ENCODE results near the gene NPC1L1. TPM values are rescaled to one million over a fixed set of nuclear protein-coding genes. Genes with fewer than 3 reads are reported as not detected.
"Not testable (repeated sequence)": the region's sequence is repeated elsewhere in the genome, so short reads cannot be mapped to it uniquely, and the experiment has no call there.

The NPC1L1 gene
- total RNA-seq, 1 donor: under 0.01 TPM

DNA sequence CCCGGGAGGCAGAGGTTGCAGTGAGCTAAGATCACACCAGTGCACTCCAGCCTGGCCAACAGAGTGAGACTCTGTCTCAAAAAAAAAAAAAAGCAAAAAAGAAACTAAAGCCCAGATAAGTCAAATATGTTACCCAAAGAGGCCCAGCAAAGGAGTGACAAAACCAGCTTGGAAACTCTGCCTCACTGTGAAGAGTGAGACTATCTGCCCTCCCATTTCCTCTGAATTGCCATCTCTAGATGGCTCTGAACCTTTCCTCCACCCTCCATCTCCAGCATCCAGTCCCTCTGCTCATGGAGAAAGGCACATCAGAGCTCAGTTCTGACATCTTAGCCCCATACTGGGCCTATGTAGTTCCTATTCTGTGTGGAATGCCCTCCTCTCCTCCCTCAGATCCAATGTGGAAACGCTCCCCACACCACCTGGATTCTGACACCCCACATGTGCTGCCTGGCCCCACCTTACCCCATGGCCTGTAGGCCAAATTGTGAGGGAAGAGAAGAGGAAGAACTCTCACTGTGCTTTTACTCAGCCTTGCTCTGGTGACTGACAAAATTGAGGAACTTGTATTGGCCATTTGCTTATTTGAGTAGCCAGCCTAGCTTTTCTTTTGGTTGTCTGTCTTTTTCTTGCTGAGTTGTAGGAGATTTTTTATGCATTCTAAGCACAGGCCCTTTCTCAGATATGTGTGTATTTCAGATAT is 32.7 kb downstream of the NPC1L1 start:
- DNase-seq (ENCODE audit: low read depth in 2 of 3, low spot score in 2 of 3): no peak

DNA sequence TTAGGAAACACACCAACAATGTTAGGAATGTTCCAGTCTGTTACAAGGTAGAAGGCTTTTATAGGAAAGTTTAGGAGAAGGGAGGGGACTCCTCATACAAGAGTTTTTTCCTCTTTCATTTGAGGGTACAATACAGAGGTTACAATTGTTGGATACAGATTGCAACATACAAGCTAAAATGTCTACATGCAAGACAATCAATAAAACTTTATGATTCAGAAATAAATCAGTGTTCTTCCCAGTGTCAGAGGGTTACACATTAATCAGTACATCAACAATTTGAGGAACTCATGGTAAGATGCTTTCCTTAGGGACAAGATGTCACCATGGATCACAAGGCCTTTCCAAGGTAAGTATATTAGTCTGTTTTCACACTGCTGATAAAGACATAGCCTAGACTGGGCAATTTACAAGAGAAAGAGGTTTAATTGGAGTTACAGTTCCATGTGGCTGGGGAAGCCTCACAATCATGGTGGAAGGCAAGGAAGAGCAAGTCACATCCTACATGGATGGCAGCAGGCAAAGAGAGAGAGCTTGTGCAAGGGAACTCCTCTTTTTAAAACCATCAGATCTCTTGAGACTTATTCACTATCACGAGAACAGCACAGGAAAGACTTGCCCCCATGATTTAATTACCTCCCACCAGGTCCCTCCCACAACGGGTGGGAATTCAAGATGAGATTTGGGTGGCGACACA is 34.4 kb downstream of the NPC1L1 start:
- not testable (repeated sequence) for DNase-seq (ENCODE audit: low read depth in 2 of 3, low spot score in 2 of 3)

DNA sequence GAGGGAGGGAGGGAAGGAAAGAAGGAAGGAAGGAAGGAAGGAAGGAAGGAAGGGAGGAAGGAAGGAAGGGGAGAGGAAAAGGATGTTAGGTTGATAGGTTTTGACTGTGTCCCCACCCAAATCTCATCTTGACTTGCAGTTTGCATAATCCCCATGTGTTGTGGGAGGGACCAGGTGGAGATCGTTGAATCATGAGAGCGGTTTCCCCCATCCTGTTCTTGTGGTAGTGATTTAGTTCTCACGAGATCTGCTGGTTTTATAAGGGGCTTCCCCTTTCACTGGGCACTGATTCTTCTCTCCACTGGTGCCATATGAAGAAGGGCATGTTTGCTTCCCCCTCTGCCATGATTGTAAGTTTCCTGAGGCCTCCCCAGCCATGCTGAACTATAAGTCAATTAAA is 35.5 kb downstream of the NPC1L1 start:
- no peak for DNase-seq (ENCODE audit: low read depth in 2 of 3, low spot score in 2 of 3)

DNA sequence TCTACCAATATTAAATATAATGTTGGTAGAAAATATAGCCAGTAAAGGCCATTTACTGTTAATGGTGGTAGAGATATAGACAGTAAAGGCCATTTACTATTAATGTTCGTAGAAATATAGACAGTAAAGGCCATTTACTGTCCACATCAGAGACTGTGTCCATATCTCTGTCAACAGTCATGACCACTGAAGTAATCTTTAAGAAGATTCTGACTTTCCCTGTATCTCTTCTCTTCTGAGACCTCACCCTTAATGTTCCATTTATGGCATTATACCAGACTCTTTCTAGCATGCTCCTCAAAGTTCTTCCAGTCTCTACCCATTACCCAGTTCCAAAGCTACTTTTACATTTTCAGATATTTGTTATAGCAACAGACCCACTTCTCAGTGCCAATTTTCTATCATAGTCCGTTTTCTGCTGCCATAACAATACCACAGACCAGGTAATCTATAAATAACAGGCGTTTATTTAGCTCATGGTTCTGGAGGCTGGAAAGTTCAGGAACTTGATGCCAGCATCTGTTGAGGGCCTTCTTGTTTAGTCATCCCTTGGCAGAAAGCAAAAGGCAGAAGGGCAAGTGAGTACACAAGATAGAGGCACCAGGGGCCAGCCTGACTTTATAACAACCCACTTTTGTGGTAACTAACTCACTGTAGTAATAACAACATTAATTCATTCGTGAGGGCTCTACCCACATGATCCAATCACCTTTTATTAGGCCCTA is 42.7 kb downstream of the NPC1L1 start:
- DNase-seq (ENCODE audit: low read depth in 2 of 3, low spot score in 2 of 3): no peak

DNA sequence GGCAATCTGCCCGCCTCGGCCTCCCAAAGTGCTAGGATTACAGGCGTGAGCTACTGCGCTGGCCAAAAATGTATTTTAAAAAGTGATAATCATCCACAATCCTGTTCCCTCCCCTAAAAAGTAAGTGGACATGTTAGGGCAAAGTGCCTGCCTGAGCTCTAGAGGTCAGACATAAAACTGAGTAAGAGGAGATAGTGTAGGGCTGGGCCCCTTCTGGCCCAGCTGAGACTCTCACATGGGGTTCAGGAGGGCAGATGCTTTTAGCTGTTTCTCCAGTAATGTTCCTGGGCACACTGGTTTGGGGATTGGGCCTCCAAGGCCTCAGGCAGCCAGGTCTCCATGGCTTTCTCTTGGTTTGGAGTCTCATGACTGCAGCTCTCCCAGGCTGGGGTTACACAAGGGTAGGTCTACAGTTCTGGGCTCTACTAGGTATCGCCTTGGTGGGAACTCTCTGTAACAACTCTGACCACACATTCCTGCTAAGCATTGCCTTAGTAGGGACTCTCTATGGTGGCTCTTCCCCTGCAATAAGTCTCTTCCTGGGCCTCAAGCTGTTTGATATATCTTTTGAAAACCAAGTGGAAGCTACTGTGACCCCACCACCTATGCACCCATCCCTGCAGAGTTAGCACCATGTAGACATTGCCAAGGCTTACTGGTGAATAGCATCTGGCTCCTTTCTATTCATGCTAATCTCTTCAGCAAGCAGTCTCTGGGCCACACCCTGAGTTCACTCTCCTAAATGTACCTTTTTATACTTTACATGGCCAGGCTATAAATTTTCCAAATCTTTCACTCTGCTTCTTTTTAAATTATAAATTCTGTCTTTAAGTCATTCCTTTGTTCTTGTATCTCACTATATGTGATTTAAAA is 43.7 kb downstream of the NPC1L1 start:
- DNase-seq (ENCODE audit: low read depth in 2 of 3, low spot score in 2 of 3): no peak

DNA sequence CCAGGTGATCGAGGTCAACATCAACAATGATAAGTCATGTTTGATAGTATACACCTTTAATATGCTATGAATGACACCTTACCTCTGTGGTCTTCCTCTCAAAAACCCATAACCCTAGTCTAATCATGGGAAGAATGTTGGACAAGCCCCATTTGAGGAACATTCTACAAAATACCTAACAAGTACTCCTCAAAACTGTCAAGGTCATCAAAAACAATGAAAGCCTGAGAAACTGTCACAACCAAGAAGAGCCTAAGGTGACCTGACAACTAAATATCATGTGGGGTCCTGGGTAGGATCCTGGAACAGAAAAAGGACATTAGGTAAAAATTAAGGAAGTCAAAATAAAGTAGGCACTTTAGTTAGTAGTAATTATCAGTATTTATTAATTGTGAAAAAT is 44.7 kb downstream of the NPC1L1 start:
- DNase-seq (ENCODE audit: low read depth in 2 of 3, low spot score in 2 of 3): no peak

DNA sequence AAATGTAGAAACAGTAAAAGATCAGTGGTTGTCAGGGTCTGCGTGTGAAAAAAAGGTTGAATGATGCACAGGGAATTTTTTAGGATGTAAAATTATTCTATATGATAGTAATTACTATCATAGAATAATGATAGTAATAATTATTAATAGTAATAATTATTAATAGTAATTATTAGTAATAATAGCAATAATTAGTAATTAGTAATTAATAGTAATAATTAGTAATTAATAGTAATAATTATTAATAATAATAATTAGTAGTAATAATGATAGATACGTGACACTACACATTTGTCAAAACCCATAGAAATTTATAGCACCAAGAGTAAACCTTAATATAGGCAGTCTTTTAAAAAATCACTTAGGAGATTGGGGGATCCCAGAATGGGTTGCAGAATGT is 46.2 kb downstream of the NPC1L1 start:
- no peak for DNase-seq (ENCODE audit: low read depth in 2 of 3, low spot score in 2 of 3)

DNA sequence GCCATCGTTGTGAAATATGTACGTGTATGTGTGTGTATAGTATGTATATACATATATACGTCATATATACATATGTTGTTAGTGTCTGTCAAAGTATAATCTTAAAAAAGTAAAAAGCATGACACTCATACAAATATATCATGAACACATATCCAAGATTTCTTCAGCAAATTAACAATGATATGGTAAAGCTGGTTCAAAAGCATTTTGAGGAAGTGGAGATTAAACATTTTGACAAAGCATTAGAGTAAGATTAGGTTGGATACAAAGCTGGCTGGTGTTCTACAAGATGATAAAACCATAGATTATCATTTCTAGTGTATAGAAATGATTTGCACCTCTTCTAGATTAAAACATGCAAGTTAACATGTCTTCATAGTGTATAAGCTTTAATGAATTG is 49.9 kb downstream of the NPC1L1 start:
- no peak for DNase-seq (ENCODE audit: low read depth in 2 of 3, low spot score in 2 of 3)

DNA sequence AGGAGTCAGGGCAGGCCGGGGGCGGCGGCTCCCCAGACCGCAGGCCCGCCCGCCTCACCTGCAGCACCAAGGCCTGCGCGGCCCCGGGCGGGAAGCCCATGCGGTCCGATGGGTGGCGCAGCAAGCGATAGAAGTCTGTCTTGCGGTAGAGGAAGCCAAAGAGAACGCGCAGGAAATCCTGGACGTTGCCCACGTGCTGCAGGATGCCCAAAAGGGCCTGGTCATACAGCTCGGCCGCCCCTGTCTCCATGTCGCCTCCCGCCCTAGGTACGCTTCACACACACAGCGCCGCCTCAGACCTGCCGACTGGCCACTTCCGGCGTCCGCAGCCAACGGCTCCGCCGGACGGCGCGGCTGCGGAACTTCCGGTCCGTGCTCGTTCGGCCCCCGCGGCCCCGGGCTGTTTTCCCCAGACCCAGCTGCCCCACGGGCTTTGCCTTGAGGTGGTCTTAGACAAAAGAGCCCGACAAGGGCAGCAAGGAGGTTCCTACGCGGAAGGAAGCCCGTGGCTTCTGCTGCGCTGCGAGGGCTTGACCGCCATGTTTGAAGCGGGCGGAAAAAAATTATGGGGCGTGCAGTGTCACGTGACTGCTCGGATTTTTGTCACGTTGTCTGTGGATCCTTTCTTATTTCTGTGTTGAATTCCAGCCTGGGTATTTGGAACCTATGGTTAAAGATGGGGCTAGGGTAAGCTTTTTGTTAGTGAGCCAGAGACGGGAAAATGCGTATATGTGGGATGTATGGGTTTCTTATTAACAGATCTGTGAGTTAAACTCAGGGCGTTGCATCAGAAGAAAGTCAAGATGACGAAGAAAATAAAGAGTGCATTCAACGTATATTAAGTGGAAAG is 50.6 kb downstream of the NPC1L1 start, which contains the start of gene NUDCD3:
TSS of gene NUDCD3 (minus strand) at position 308 of the 850 bp plus-strand sequence. CDS start at position 250, 58 bp downstream.
- DNase-seq (ENCODE audit: low read depth in 2 of 3, low spot score in 2 of 3): peak; percentile 69 to 91 (median 82)

DNA sequence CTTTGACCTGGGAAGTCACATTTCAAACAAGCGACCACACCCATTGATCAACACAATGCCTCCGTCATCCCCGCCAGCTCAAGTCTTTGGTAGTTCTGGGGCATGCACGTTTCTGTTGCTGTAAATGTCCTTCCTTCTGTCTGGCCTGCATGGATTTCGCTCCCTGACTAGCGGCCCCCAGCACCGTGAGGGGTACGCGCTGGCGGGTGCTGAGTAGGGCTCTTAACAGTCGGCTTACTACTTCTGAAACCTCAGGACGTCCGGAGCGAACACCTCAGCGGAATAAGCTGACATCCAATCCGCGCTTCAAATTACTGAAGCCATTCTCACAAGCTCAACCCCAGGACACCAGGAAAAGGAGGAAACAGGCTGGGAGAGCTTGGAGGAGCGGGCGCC is 51.2 kb downstream of the NPC1L1 start:
- DNase-seq (ENCODE audit: low read depth in 2 of 3, low spot score in 2 of 3): no peak

DNA sequence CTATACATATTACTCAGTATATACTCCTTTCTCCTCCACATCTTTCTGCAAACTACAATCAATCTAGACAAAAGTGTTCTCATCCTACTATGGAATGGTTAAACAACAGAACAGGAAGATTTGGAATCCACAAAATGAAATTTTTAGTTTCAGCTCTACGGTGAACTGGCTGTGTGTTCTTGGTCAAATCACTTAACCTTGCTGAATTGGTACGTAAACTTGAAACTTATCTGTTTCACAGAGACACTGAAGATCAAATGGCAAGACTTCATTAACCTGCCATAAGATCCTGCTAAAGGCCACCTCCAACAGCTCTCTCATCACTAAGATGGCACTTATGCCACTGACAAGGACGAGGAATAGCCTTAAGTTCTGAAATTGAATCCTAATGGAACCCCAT is 52.2 kb downstream of the NPC1L1 start:
- DNase-seq (ENCODE audit: low read depth in 2 of 3, low spot score in 2 of 3): no peak

DNA sequence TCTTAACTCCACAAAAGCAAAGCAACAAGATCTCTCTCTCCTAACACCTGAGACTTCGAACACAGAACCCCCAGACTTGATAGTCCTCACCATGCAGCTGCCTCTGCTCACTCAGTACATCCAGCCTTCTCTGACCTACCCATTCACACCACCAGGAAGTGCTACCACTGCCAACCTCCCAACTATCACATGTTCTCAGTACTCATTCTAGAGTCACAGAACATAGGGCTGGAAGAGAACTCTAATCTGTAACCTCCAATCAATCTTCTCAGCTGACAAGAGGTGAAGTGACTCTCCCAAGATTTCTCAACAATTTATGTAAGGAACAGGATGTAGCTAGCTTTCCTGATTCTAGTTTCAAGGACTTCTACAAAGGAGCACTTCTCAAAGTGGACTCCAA is 54.4 kb downstream of the NPC1L1 start:
- DNase-seq (ENCODE audit: low read depth in 2 of 3, low spot score in 2 of 3): no peak

DNA sequence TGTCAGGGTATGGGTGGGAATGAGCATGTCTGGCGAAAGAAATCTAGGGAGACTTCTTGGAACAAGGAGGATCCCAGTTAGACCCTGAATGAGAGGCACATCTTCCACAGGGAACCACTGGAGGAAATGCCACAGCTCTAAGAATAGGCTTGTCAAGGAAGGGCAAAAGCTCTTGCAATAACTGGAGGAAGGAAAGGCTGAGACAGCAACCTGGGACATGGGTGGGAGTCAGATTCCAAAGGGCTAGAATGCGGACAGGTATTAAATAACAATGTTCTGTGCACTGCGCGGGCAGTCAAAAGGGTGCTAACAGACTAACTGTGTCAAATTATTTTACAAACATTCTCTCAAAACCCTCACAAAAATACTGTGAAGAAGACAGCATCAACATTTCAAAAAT is 55.1 kb downstream of the NPC1L1 start:
- DNase-seq (ENCODE audit: low read depth in 2 of 3, low spot score in 2 of 3): no peak

DNA sequence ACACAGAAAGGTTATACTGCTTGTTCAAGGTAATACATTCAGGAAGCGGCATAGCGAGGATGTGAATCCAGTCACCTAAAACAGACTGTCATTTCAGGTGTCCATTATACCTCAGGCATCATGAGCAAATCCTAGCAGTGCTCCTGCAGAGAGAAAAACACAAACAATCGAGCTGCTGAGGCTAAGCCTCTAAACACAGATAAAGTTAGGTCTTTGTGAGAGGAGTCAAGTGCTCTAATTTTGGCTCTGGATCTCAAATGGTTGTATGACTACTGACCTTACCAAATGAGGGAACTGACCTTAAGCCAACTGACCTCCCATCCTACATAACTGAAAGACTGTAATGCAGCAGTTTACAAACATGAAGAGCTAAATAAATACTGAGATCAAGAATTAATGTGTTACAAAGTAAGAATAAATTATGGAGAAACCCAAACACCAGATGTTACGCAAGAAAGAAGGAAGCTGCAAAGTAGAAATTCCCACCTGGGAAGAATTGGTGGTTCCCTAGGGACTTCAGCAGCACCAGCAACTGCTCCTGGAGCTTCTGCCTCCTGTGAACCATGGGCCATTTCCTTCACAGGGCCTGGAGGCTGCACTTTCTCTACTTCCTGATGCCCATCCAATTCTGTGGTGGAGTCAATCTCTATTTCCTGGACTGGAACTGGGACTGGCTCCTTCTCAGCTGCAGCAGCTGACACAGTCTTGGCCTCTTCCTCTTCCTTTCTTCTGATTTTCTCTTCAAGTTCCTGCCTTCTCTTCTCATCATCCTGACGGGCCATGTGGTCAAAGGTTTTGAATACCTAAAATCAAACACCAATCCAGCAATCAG is 56.4 kb downstream of the NPC1L1 start:
- DNase-seq (ENCODE audit: low read depth in 2 of 3, low spot score in 2 of 3): no peak

DNA sequence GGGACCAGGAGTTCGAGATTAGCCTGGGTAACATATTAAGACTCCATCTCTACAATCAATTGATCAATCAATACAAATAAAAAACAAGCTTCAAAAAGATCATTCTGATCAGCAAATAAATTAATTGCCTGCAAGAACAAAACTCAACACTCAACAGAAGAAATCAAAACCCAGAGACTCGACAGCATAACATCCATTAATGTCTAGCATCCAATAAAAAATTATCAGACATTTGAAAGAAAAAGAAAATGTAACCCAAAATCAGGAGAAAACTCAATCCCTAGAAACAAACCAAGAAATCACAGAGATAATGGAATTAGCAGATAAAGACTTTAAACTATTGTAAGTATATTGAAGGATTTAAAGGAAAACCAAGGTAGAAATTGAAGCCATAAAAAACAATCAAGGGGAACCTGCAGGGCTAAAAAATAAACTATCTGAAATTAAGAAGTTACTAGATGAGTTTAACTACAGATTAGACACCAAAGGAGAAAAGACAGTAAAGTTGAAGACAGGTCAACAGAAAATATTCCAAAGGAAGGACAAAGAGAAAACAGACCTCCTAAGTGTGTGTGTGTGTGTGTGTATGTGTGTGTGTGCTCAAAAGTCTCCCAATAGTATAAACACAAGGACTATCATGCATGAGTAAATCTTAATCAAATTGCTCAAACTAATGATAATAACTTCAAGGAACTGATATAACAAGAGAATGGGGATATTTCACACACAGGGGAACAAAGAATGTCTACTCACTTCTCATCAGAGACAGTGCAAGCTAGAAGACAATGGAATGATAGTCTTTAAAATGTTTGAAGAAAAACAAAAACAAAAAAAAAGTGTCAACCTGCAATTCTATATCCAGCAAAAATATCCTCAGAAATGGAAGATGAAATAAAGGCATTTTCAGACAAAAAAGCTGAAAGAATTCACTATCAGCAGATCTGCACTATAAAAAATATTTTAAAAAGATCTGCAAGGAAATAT is 58.3 kb downstream of the NPC1L1 start:
- DNase-seq (ENCODE audit: low read depth in 2 of 3, low spot score in 2 of 3): peak in 1 of 3 donors; percentile 59

DNA sequence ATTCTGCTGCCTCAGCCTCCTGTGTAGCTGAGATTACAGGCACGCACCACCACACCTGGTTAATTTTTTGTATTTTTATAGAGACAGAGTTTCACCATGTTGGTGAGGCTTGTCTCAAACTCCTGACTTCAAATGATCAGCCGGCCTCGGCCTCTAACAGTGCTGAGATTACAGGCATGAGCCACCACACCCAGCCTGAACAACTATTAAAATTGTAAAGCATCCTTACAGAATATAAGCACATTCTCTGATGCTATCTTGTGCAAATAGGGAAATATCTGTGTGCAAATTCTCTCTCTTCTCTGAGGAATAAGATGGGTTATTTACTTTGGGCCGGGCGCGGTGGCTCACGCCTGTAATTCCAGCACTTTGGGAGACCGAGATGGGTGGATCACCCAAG is 63.2 kb downstream of the NPC1L1 start:
- no peak for DNase-seq (ENCODE audit: low read depth in 2 of 3, low spot score in 2 of 3)

DNA sequence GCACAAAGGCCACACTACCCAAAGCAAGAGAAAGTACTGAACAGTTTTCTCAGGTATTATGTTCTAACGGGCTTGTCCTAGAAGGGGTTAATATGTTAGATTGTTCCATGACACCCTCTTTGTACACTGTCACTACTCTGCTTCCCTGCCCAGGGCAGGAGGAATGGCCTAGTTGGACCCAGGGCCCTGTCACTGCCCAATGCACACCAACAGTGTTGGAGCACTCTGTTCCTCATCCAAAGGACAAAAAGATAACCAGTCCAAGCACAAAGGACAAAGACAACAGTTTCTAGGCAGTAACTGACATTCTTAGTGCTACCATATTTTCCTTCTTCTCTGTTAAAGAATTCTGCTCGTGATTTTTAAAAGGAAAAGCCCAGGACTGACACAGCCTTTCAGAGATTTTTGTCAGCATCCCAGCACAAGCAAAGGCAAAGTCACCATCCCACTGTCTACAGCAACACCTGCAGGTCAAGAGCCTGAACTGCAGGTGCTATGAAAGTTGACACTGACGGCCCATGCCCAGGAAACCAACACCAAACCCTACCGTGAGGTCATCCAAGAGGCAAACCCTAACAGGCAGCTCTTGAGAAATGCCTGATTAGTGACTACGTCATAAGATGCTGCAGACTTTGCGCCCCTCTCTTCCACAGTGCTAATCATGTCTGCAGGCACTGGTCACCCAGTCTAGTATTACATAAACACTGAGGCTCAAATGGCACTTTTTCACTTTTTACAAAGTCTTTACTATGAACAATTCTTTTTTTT is 63.9 kb downstream of the NPC1L1 start:
- peak; percentile 37 to 75 (median 68) for DNase-seq (ENCODE audit: low read depth in 2 of 3, low spot score in 2 of 3)

Measured in hematopoietic multipotent progenitor cell (in vitro differentiated cells).